ENCODE measurements around the gene PRPF6. TPM values are rescaled to one million over a fixed set of nuclear protein-coding genes. Genes with fewer than 3 reads are reported as not detected.
"Not testable (repeated sequence)": the region's sequence is repeated elsewhere in the genome, so short reads cannot be mapped to it uniquely, and the experiment has no call there.

Gene PRPF6
- total RNA-seq, 1 donor from 2014 or later, result 81.5 TPM

DNA sequence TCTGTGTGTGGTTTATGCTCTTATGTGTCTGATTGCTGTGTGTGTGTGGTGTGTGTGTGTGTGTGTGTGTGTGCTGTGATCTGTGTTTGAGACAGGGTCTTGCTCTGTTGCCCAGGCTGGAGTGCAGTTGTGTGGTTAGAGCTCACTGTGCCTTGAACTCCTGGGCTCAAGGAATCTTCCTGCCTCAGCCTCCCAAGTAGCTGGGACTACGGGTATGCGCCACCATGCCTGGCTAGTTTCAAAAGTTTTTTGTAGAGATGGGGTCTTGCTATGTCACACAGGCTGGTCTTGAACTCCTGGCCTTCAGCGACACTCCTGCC is 7.8 kb upstream of the PRPF6 start:
- H3K4me1 Mint-ChIP-seq, result peaks cover 16% of the 10 kb centered on the region
- H3K36me3 Mint-ChIP-seq (ENCODE audit: low read depth), result no peaks in the 10 kb centered on the region
- no peak for DNase-seq (ENCODE audit: low read depth, low spot score)
- H3K4me3 Mint-ChIP-seq, result peak overlapping the region; percentile 84
- TF ChIP-seq, protein P1, sequence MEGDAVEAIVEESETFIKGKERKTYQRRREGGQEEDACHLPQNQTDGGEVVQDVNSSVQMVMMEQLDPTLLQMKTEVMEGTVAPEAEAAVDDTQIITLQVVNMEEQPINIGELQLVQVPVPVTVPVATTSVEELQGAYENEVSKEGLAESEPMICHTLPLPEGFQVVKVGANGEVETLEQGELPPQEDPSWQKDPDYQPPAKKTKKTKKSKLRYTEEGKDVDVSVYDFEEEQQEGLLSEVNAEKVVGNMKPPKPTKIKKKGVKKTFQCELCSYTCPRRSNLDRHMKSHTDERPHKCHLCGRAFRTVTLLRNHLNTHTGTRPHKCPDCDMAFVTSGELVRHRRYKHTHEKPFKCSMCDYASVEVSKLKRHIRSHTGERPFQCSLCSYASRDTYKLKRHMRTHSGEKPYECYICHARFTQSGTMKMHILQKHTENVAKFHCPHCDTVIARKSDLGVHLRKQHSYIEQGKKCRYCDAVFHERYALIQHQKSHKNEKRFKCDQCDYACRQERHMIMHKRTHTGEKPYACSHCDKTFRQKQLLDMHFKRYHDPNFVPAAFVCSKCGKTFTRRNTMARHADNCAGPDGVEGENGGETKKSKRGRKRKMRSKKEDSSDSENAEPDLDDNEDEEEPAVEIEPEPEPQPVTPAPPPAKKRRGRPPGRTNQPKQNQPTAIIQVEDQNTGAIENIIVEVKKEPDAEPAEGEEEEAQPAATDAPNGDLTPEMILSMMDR (conservative IDR thresholded peaks at IDR 0.05), result no peak
- no peak overlapping the region for H3K27ac Mint-ChIP-seq (ENCODE audit: unreplicated experiment)
- peaks cover 3% of the 10 kb centered on the region for H3K27me3 Mint-ChIP-seq (ENCODE audit: low read depth)
- H3K9me3 Mint-ChIP-seq, result no peaks in the 10 kb centered on the region

DNA sequence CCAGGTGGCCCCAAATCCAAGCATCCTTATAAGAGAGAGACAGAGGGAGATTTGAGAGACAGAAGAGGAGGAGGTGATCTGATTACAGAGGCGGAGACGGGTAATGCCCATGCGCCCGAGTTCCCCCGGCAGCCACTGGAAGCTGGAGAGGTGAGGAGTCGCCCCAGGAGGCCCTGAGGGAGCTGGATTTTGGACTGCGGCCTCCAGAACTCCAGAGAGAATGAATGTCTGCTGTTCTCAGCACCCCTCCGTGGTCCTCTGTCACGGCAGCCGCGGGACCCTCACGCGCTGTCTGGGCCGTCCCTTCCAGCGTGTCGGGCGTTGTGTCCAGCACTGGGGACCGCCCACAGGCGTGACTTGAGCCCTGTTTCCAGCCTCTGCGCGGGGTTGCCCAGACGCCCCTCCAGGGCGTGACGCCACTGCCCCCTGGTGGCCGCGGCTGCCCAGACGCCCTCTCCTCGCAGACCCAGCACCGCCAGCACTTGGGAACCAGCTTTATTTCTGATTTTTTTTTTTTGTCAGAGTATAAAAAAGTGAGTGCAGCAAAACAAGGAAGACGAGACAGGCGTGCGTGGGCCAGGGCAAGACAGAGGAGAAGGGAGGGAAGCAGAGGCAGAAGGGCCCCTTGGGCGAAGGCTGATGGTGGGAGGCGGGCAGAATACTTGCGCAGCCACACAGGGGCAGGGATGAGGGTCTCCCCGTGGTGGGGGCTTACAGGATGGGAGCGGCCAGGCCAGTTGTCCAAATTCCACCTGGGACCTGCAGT is 7.1 kb upstream of the PRPF6 start:
- H3K4me3 Mint-ChIP-seq, result peak overlapping the region; percentile 75
- H3K27me3 Mint-ChIP-seq (ENCODE audit: low read depth), result peaks cover 3% of the 10 kb centered on the region
- DNase-seq (ENCODE audit: low read depth, low spot score), result peak; percentile 92
- H3K27ac Mint-ChIP-seq (ENCODE audit: unreplicated experiment), result no peak overlapping the region
- no peaks in the 10 kb centered on the region for H3K36me3 Mint-ChIP-seq (ENCODE audit: low read depth)
- H3K4me1 Mint-ChIP-seq, result peaks cover 20% of the 10 kb centered on the region
- no peaks in the 10 kb centered on the region for H3K9me3 Mint-ChIP-seq
- TF ChIP-seq, protein P1 (conservative IDR thresholded peaks at IDR 0.05), result peak; percentile 99

DNA sequence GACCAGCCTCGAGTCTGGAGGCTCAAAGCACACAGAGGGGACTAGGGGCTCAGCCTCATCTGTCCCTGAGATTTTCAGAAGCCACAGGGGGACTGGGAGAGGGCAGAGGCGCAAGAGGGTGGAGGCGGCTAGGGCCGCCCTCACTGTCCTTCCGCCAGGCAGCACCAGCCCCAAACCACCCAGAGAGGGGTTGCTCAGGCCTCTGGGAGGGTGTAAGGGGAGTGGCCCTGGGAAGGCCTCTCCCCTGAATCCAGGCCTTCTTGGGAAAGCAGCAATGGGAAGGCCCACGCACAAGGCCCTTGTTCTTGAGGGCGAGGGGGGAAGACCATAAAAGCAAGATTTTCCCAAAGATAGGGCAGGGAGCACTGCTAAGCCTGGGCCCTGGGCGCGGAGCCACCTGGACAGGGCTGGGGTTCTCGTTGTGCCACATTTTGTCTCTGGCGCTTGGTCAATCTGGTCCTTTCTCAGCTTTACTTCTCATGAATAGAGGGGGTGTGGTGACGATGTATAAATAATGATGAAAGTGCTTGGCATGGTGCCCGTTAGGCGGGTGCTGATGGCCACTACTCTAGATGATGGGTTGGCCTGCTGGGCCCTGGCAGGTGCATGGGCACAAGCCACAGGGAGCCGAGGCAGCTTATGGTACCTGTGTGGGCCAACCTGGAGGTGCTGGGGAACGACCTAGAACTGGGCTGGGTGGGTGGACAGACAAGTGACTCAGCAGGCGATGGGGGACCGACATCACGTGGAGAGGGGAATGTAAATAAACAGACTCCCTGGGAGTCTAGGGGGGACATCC is 6.3 kb upstream of the PRPF6 start:
- Mint-ChIP-seq H3K4me3 (peak overlapping the region; percentile 66), H3K9me3 (no peaks in the 10 kb centered on the region), H3K4me1 (peaks cover 20% of the 10 kb centered on the region), H3K36me3 (ENCODE audit: low read depth) (no peaks in the 10 kb centered on the region), H3K27me3 (ENCODE audit: low read depth) (peaks cover 3% of the 10 kb centered on the region), H3K27ac (ENCODE audit: unreplicated experiment) (no peak overlapping the region)
- DNase-seq (ENCODE audit: low read depth, low spot score), result no peak
- TF ChIP-seq, protein P1 (conservative IDR thresholded peaks at IDR 0.05), result no peak

DNA sequence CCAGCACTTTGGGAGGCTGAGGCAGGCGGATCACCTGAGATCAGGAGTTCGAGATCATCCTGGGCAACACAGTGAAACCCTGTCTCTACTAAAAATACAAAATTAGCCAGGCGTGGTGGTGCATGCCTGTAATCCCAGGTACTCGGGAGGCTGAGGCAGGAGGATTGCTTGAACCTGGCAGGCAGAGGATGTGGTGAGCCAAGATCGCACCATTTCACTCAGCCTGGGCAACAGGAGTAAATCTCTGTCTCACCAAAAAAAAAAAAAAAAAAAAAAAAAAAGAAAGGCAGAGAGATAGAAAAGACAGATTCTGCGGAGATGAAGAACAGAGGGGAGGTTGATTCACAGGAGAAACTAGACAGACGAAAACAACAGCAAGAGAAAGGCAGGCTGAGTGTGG is 4.4 kb upstream of the PRPF6 start:
- H3K27me3 Mint-ChIP-seq (ENCODE audit: low read depth); H3K36me3 Mint-ChIP-seq (ENCODE audit: low read depth); H3K9me3 Mint-ChIP-seq; H3K27ac Mint-ChIP-seq (ENCODE audit: unreplicated experiment); DNase-seq (ENCODE audit: low read depth, low spot score): not testable (repeated sequence)
- Mint-ChIP-seq H3K4me3 (peak overlapping the region; percentile 66), H3K4me1 (peaks cover 39% of the 10 kb centered on the region)

DNA sequence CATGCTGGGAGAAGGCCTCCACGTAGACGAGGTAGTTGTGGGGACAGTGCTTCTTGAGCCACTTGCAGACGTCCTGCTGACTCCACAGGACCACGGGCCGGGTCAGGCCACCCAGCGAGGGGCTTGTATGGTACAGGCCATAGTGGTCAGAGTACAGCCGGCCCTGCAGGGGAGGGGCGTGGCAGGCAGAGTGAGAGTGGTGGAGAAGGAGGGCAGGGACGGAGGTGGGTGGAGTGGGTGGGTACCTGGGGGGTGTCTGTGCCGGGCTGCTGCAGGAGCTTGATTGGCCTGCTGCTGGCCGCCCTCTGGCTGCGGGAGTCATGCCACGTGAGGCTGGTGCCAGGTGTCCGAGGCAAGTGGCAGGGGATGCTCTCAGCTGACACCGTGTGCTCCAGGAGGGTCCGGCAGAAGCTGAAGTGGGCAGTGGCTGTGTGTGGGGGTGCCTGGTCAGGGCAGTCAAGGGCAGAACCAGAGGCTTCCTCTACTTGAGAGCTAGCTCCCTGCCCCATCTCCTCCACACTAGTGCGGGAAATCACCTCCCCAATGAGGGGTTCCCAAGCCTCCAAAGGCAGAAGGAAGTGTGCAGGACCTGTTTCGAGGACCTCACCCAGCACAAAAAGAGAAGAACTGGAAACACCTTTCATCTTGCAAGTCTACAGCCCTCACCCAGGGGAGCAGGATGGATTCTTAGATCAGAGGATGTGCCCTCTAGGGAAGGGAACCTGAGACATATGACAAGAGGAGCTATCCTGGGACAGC is 3.8 kb upstream of the PRPF6 start:
- peaks cover 43% of the 10 kb centered on the region for H3K4me1 Mint-ChIP-seq
- H3K27ac Mint-ChIP-seq (ENCODE audit: unreplicated experiment), result no peak overlapping the region
- no peaks in the 10 kb centered on the region for H3K36me3 Mint-ChIP-seq (ENCODE audit: low read depth)
- DNase-seq (ENCODE audit: low read depth, low spot score), result no peak
- no peaks in the 10 kb centered on the region for H3K27me3 Mint-ChIP-seq (ENCODE audit: low read depth)
- no peaks in the 10 kb centered on the region for H3K9me3 Mint-ChIP-seq
- H3K4me3 Mint-ChIP-seq, result peak overlapping the region; percentile 85
- TF ChIP-seq, protein P1 (conservative IDR thresholded peaks at IDR 0.05), result no peak

All from neural crest cell (in vitro differentiated cells).